Tibial artery (tissue), 4 donors: Measurements from ENCODE around the gene NEGR1.

Experiments used
- DNase-seq, 2 donors: peaks; one replicate each; pipeline ENCODE4 v3.0.0-alpha.2; 2019
- H3K27ac ChIP-seq, 2 donors: fragments of 200-600 bp; sonication (generic) in 1 of 2; 1 replicate in 1 of 2; 2 replicates in 1 of 2; pipeline ENCODE4 v1.5.1; 2018 to 2019; ENCODE audit warnings: mild to moderate bottlenecking in 1 of 2
- H3K27me3 ChIP-seq, 2 donors: fragments of 200-600 bp; sonication (generic) in 1 of 2; one replicate each; pipeline versions ENCODE4 v1.5.1 to v1.6.0; 2016 to 2019
- H3K36me3 ChIP-seq, 3 donors: fragments of 200-600 bp; sonication (generic) in 2 of 3; one replicate each; pipeline ENCODE4 v1.5.1; 2016 to 2019; ENCODE audit warnings: mild to moderate bottlenecking in 2 of 3
- H3K4me1 ChIP-seq, 4 donors: fragments of 200-600 bp; sonication (generic) in 2 of 4; 1 replicate in 3 of 4; 2 replicates in 1 of 4; pipeline ENCODE4 v1.5.1; 2016 to 2019
- H3K4me3 ChIP-seq, 2 donors: fragments of 200-600 bp; sonication (generic) in 1 of 2; 1 replicate in 1 of 2; 2 replicates in 1 of 2; pipeline ENCODE4 v1.5.1; 2018 to 2019; ENCODE audit warnings: mild to moderate bottlenecking in 2 of 2
- H3K9me3 ChIP-seq, 3 donors: fragments of 200-600 bp; sonication (generic) in 1 of 3; one replicate each; pipeline ENCODE4 v1.5.1; 2016 to 2019
- intact Hi-C: fragments of 100-400 bp; cut with DNase I; formaldehyde crosslinking; loops from one replicate; pipeline ENCODE4 v1.15.0; 2023; ENCODE audit warnings: low total_unique reads
- TF ChIP-seq, protein P1 (sequence below), 2 experiments: fragments of 200-600 bp in 1 of 2; fragments of 450-650 bp in 1 of 2; IDR thresholded peaks; one replicate each; pipeline ENCODE4 v1.5.1; 2017 to 2019; ENCODE audit warnings: antibody characterized with exemption in 2 of 2, mild to moderate bottlenecking in 1 of 2, moderate library complexity in 1 of 2

The NEGR1 gene

GRCh38 chr1:71711456-71711855 lies 570.9 kb downstream of the NEGR1 start:
- Histone ChIP-seq H3K9me3 (peaks cover 2 to 12% (median 12%) of the 10 kb centered on the region in 3 donors), H3K27me3 (no peaks in the 10 kb centered on the region)

GRCh38 chr1:71706029-71706671 lies 576.2 kb downstream of the NEGR1 start:
- Histone ChIP-seq H3K36me3 (no peaks in the 10 kb centered on the region), H3K27me3 (no peaks in the 10 kb centered on the region), H3K9me3 (peaks cover 0 to 12% (median 0%) of the 10 kb centered on the region in 3 donors), H3K4me3 (no peak overlapping the region), H3K4me1 (no peaks in the 10 kb centered on the region), H3K27ac (no peak overlapping the region)
- TF ChIP-seq, protein P1, sequence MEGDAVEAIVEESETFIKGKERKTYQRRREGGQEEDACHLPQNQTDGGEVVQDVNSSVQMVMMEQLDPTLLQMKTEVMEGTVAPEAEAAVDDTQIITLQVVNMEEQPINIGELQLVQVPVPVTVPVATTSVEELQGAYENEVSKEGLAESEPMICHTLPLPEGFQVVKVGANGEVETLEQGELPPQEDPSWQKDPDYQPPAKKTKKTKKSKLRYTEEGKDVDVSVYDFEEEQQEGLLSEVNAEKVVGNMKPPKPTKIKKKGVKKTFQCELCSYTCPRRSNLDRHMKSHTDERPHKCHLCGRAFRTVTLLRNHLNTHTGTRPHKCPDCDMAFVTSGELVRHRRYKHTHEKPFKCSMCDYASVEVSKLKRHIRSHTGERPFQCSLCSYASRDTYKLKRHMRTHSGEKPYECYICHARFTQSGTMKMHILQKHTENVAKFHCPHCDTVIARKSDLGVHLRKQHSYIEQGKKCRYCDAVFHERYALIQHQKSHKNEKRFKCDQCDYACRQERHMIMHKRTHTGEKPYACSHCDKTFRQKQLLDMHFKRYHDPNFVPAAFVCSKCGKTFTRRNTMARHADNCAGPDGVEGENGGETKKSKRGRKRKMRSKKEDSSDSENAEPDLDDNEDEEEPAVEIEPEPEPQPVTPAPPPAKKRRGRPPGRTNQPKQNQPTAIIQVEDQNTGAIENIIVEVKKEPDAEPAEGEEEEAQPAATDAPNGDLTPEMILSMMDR (IDR thresholded peaks at IDR 0.05): no peak
- intact Hi-C loops: no loop called here
- DNase-seq: no peak

More at GRCh38 chr1:71711456-71711855, 570.9 kb downstream of the NEGR1 start:
- no peaks in the 10 kb centered on the region for H3K36me3 ChIP-seq
- DNase-seq: no peak
- H3K27ac ChIP-seq: no peak overlapping the region
- H3K4me1 ChIP-seq: no peaks in the 10 kb centered on the region
- intact Hi-C loops: no loop called here
- no peak overlapping the region for H3K4me3 ChIP-seq
- TF ChIP-seq, protein P1 (IDR thresholded peaks at IDR 0.05): no peak

DNA sequence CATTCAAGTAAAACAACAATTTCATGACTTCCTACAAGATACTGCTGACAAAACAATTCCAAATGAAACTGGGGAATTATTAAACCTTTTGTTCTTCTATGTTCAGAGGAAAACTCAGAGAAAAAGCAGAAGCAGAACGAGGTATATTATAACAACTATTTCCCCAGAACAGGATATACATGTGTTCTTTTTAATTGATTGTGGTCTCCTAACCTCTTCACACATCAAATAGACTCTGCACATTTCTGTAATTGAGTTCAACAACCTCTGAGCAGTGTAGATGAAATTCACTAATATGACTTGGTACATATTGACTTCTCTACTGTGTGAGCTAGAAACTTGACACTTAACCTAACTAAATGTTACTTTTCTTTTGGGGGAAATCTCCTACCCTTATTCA lies 584.2 kb downstream of the NEGR1 start:
- intact Hi-C loops: no loop called here
- TF ChIP-seq, protein P1 (IDR thresholded peaks at IDR 0.05): no peak
- no peak for DNase-seq

GRCh38 chr1:71695821-71696220 lies 586.5 kb downstream of the NEGR1 start:
- no peak for DNase-seq
- TF ChIP-seq, protein P1 (IDR thresholded peaks at IDR 0.05): no peak
- no peak overlapping the region for H3K4me3 ChIP-seq
- H3K27ac ChIP-seq: no peak overlapping the region
- intact Hi-C loops: no loop called here
- no peaks in the 10 kb centered on the region for H3K4me1 ChIP-seq
- H3K27me3 ChIP-seq: no peaks in the 10 kb centered on the region
- H3K9me3 ChIP-seq: no peaks in the 10 kb centered on the region
- H3K36me3 ChIP-seq: no peaks in the 10 kb centered on the region

More for the DNA sequence above, 584.2 kb downstream of the NEGR1 start:
- Histone ChIP-seq H3K27ac (no peak overlapping the region), H3K9me3 (no peaks in the 10 kb centered on the region), H3K36me3 (no peaks in the 10 kb centered on the region), H3K4me3 (no peak overlapping the region), H3K27me3 (no peaks in the 10 kb centered on the region), H3K4me1 (no peaks in the 10 kb centered on the region)

GRCh38 chr1:71695084-71695483 lies 587.3 kb downstream of the NEGR1 start:
- no peaks in the 10 kb centered on the region for H3K36me3 ChIP-seq
- DNase-seq: no peak
- H3K4me1 ChIP-seq: no peaks in the 10 kb centered on the region
- no peaks in the 10 kb centered on the region for H3K27me3 ChIP-seq
- H3K4me3 ChIP-seq: no peak overlapping the region
- intact Hi-C loops: no loop called here
- H3K9me3 ChIP-seq: no peaks in the 10 kb centered on the region
- TF ChIP-seq, protein P1 (IDR thresholded peaks at IDR 0.05): no peak
- no peak overlapping the region for H3K27ac ChIP-seq
